ENCODE results near the gene FUOM. TPM values are rescaled to one million over a fixed set of nuclear protein-coding genes. Genes with fewer than 3 reads are reported as not detected.

FUOM gene
- total RNA-seq, 1 experiment from 2014 or later = 41.8 TPM

DNA sequence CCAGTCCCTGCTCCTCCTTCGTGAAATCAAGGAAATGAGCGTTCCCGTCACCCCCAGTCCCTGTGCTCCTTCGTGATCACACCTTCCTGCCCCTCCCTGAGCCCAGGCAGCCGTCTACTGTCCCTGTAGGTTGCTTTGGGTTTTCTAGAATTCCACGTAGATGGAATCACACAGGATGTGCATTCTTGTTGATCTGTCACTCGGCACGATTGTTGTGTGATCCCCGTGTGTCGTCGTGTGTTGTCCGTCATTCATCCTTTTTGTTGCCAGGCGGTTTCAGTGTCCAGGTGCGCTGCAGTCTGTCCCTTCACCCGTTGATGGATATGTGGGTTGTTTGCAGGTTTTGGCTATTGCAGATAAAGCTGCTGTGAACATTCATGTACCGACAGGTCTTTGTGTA, 45.5 kb upstream of the FUOM start:
- no peak overlapping the region for H3K9ac ChIP-seq (ENCODE audit: extremely low read depth, insufficient read length, low read length)
- H3K23ac ChIP-seq (ENCODE audit: insufficient read length, low read depth, low read length) = no peak overlapping the region
- no CpG with 5 or more reads among the region's 16 CpGs for WGBS (ENCODE audit: extremely low coverage, insufficient read length, low lambda C conversion rate)
- no peaks in the 10 kb centered on the region for H4K20me1 ChIP-seq (ENCODE audit: control insufficient read depth, insufficient read depth, insufficient read length)
- H3K79me1 ChIP-seq (ENCODE audit: insufficient read depth, low read depth, low read length, poor library complexity, severe bottlenecking) = peaks cover 2% of the 10 kb centered on the region
- Mint-ChIP-seq H3K36me3 (ENCODE audit: insufficient read depth in 1 of 3, low read depth in 3 of 3) (peaks cover 66 to 91% (median 85%) of the 10 kb centered on the region in 3 experiments; a peak in 6 of 7 replicates), H3K4me3 (no peak overlapping the region), H3K4me1 (no peaks in the 10 kb centered on the region), H3K27ac (peak overlapping the region in 2 of 3 experiments; percentile 21 to 63; a peak in 1 of 7 replicates), H3K27me3 (ENCODE audit: low read depth) (no peaks in the 10 kb centered on the region), H3K9me3 (peaks cover 0 to under 1% of the 10 kb centered on the region in 2 experiments; a peak in 1 of 5 replicates)
- no peak overlapping the region for H3T11ph ChIP-seq (ENCODE audit: low read length)
- no peak overlapping the region for H3K56ac ChIP-seq (ENCODE audit: insufficient read length, low read depth, low read length)
- no peak overlapping the region for H3K18ac ChIP-seq (ENCODE audit: insufficient read length, low read depth, low read length)
- no peaks in the 10 kb centered on the region for H3K27me3 ChIP-seq (ENCODE audit: insufficient read depth, low read length)
- H2BK12ac ChIP-seq (ENCODE audit: insufficient read length, low read depth, low read length) = no peak overlapping the region
- no peak overlapping the region for H2AFZ ChIP-seq (ENCODE audit: low read length)
- H3K4me1 ChIP-seq (ENCODE audit: insufficient read depth, low read length) = no peaks in the 10 kb centered on the region
- H2BK5ac ChIP-seq (ENCODE audit: insufficient read length, low read length) = no peak overlapping the region
- no peak for DNase-seq
- H4K91ac ChIP-seq (ENCODE audit: insufficient read length, low read depth, low read length) = no peak overlapping the region
- no peak overlapping the region for H3K27ac ChIP-seq (ENCODE audit: insufficient read length, low read depth, low read length)
- H4K5ac ChIP-seq (ENCODE audit: insufficient read length, low read depth, low read length) = no peak overlapping the region
- no peaks in the 10 kb centered on the region for H3K23me2 ChIP-seq (ENCODE audit: insufficient read length, low read depth, low read length, poor library complexity, severe bottlenecking)
- no peak overlapping the region for H3K4ac ChIP-seq (ENCODE audit: low read depth, low read length)
- H4K8ac ChIP-seq (replicated peaks; ENCODE audit: insufficient read length, low read depth, low read length) = no peak overlapping the region
- no peak overlapping the region for H2BK20ac ChIP-seq (ENCODE audit: low read depth, low read length, poor library complexity, severe bottlenecking)
- no peaks in the 10 kb centered on the region for H3K9me3 ChIP-seq (ENCODE audit: control insufficient read depth, low read depth, low read length)
- H3K14ac ChIP-seq (ENCODE audit: insufficient read depth, low read length) = no peak overlapping the region
- H2AK5ac ChIP-seq (ENCODE audit: insufficient read length, low read length) = no peak overlapping the region
- H3K79me2 ChIP-seq (ENCODE audit: insufficient read depth, low read length) = peaks cover 3% of the 10 kb centered on the region; the same call in 1 of the 2 replicates
- H2BK15ac ChIP-seq (ENCODE audit: low read depth, low read length) = no peak overlapping the region
- no peak overlapping the region for H3K4me2 ChIP-seq (ENCODE audit: insufficient read depth, insufficient read length, low read length)
- no peak overlapping the region for H2BK120ac ChIP-seq (ENCODE audit: low read depth, low read length, poor library complexity, severe bottlenecking)
- TF ChIP-seq CTCF (conservative IDR thresholded peaks at IDR 0.05) = no peak
